Parathyroid adenoma (tissue), 2 donors: ENCODE results near the gene ATP4A.

Source experiments
- H2AFZ ChIP-seq: fragments of 300-600 bp; sonication (generic); one replicate; pipeline ENCODE4 v1.7.0; 2017; ENCODE audit warnings: antibody characterized with exemption, mild to moderate bottlenecking
- H3K27ac ChIP-seq: fragments of 300-600 bp; sonication (generic); one replicate; pipeline ENCODE4 v1.7.0; 2017
- H3K27me3 ChIP-seq: fragments of 300-600 bp; sonication (generic); one replicate; pipeline ENCODE4 v1.7.0; 2017; ENCODE audit warnings: low read length; ENCODE audit not compliant: control insufficient read depth, insufficient read depth
- H3K36me3 ChIP-seq: fragments of 300-600 bp; sonication (generic); one replicate; pipeline ENCODE4 v1.7.0; 2017; ENCODE audit warnings: low read length; ENCODE audit not compliant: control insufficient read depth, insufficient read depth
- H3K4me1 ChIP-seq: fragments of 300-600 bp; sonication (generic); one replicate; pipeline ENCODE4 v1.7.0; 2017; ENCODE audit warnings: control low read depth
- H3K4me2 ChIP-seq: fragments of 300-600 bp; sonication (generic); one replicate; pipeline ENCODE4 v1.7.0; 2017; ENCODE audit warnings: low read length
- H3K4me3 ChIP-seq: fragments of 300-600 bp; sonication (generic); one replicate; pipeline ENCODE4 v1.7.0; 2017; ENCODE audit warnings: low read depth, low read length
- H3K79me2 ChIP-seq: fragments of 300-600 bp; sonication (generic); one replicate; pipeline ENCODE4 v1.7.0; 2017; ENCODE audit warnings: control low read depth
- H3K9ac ChIP-seq: fragments of 300-600 bp; sonication (generic); one replicate; pipeline ENCODE4 v1.7.0; 2017; ENCODE audit warnings: mild to moderate bottlenecking
- H3K9me3 ChIP-seq: fragments of 300-600 bp; sonication (generic); one replicate; pipeline ENCODE4 v1.7.0; 2017; ENCODE audit warnings: low read length; ENCODE audit not compliant: control insufficient read depth
- TF ChIP-seq, protein P1 (sequence below): fragments of 300-600 bp; sonication (generic); IDR thresholded peaks from one replicate; pipeline ENCODE4 v1.7.0; 2017; ENCODE audit warnings: antibody characterized with exemption, mild to moderate bottlenecking
- donor health status: primary hyperparathyroidism.

The ATP4A gene

DNA sequence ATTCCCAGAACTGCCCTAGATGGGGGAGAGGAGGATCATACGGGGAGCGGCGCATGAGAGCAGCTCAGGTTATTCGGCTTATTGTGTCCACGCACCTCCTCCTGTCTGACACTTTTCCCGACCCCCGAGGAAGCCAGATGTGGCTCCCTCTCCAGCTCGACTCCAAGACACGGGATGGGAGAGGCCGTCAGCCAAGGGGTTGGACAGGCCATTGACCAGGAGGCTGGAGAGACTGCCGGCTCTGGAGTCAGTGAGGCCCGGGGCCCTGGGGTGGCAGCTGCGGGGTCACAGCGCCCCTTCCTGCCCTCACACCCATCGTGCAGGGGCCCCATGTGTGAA lies 52.9 kb downstream of the ATP4A start:
- H3K27me3 ChIP-seq, result no peaks in the 10 kb centered on the region
- H3K27ac ChIP-seq, result peak overlapping the region; percentile 88
- H3K4me3 ChIP-seq, result peak overlapping the region; percentile 74
- H3K9ac ChIP-seq, result no peak overlapping the region
- H3K4me2 ChIP-seq, result peak overlapping the region; percentile 73
- no peaks in the 10 kb centered on the region for H3K9me3 ChIP-seq
- H3K36me3 ChIP-seq, result no peaks in the 10 kb centered on the region
- TF ChIP-seq, protein P1, sequence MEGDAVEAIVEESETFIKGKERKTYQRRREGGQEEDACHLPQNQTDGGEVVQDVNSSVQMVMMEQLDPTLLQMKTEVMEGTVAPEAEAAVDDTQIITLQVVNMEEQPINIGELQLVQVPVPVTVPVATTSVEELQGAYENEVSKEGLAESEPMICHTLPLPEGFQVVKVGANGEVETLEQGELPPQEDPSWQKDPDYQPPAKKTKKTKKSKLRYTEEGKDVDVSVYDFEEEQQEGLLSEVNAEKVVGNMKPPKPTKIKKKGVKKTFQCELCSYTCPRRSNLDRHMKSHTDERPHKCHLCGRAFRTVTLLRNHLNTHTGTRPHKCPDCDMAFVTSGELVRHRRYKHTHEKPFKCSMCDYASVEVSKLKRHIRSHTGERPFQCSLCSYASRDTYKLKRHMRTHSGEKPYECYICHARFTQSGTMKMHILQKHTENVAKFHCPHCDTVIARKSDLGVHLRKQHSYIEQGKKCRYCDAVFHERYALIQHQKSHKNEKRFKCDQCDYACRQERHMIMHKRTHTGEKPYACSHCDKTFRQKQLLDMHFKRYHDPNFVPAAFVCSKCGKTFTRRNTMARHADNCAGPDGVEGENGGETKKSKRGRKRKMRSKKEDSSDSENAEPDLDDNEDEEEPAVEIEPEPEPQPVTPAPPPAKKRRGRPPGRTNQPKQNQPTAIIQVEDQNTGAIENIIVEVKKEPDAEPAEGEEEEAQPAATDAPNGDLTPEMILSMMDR, result no peak
- H2AFZ ChIP-seq, result peak overlapping the region; percentile 84
- no peaks in the 10 kb centered on the region for H3K79me2 ChIP-seq
- H3K4me1 ChIP-seq, result peaks cover 5% of the 10 kb centered on the region

DNA sequence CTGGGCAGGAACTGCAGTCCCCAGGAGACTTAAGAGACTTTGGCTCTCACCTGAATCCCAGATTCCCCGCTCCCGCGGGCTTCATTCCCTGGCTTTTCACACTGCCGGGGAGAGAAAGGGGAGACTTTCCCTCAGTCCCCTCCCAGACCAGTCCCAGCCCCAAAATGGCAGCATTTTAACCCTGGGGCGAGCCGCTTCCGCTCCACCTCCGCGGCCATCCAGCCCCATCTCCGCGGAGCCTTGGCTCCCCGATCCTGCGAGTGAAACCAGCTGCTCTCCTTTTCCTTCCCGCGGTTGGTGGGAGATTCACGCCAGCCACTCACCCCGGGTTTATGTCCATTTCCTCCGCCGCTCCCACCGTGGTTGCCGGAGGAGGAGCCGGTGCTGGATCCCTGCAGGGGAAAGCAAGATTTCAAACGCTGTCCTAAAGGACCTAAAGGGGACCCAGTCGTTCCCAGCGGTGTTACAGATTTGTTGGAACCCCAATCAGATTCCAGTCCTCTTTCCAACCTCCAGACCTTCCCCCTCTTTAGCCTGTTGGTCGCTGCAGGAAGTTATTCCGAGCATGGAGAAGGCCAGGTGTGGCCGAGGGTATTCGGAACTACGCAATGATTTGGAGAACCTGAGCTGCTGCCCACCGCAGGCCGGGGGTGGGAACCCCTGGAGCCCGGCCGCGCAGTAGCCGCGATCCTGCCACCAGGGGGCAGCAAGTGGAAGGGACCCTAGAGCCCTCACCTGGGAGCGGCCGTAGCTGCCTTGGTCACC lies 53.4 kb downstream of the ATP4A start:
- peak overlapping the region; percentile 58 for H3K9ac ChIP-seq
- peak overlapping the region; percentile 88 for H3K27ac ChIP-seq
- H3K36me3 ChIP-seq, result no peaks in the 10 kb centered on the region
- H2AFZ ChIP-seq, result peak overlapping the region; percentile 84
- H3K4me2 ChIP-seq, result peak overlapping the region; percentile 73
- TF ChIP-seq, protein P1, result peak; percentile 99
- H3K4me3 ChIP-seq, result peak overlapping the region; percentile 74
- peaks cover 5% of the 10 kb centered on the region for H3K4me1 ChIP-seq
- H3K9me3 ChIP-seq, result no peaks in the 10 kb centered on the region
- H3K79me2 ChIP-seq, result no peaks in the 10 kb centered on the region
- no peaks in the 10 kb centered on the region for H3K27me3 ChIP-seq

DNA sequence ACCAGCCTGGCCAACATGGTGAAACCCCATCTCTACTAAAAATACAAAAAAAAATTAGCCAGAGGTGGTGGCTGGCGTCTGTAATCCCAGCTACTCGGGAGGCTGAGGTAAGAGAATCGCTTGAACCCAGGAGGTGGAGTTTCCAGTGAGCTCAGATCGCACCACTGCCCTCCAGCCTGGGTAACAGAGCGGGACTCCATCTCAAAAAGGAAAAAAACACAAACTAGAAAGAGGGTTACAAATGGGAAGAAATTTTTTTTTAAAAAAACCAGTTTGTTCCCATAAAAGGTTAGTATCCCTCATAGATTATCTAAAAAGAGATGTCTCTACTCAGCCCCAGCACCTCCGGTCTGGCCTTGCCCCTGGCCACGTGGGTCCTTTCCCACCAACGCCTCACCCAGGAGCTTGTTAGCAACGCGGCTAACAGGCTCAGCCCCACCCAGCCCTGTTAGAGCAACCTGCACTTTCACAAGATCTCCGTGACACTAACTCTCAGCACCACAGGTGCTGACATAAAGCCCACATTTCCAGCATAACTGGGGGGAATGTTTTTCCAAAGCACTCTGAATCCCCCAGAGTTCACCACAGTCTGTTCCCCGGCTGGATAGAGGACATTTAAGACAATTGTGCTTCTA lies 54.3 kb downstream of the ATP4A start:
- Histone ChIP-seq H2AFZ (peak overlapping the region; percentile 84), H3K9me3 (no peaks in the 10 kb centered on the region), H3K27ac (peak overlapping the region; percentile 88), H3K79me2 (no peaks in the 10 kb centered on the region), H3K4me3 (peak overlapping the region; percentile 74), H3K36me3 (no peaks in the 10 kb centered on the region), H3K4me2 (peak overlapping the region; percentile 73), H3K27me3 (no peaks in the 10 kb centered on the region), H3K4me1 (peaks cover 5% of the 10 kb centered on the region), H3K9ac (peak overlapping the region; percentile 58)
- TF ChIP-seq, protein P1, result no peak

DNA sequence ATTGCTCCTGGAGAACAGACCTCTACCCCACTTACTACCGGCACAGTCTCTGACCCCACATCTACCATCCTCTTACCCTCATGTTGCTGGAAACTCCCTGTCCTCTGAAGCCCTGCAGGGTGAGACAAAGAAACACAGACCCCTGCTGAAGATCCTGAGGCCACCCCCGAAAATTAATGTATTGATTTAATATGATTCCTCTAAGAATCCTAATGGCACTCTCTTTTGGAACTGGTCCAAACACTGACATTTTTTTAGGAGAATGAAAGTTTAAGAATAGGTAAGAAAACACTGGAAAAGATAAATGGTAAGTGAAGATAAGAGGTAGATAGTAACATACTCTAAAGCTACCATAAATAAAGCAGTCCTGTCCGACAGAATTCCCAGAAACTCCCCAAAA lies 55.3 kb downstream of the ATP4A start:
- TF ChIP-seq, protein P1, result no peak
- no peaks in the 10 kb centered on the region for H3K36me3 ChIP-seq
- peaks cover 5% of the 10 kb centered on the region for H3K4me1 ChIP-seq
- no peak overlapping the region for H3K9ac ChIP-seq
- no peak overlapping the region for H3K27ac ChIP-seq
- H3K79me2 ChIP-seq, result no peaks in the 10 kb centered on the region
- no peaks in the 10 kb centered on the region for H3K9me3 ChIP-seq
- no peak overlapping the region for H2AFZ ChIP-seq
- no peak overlapping the region for H3K4me3 ChIP-seq
- no peaks in the 10 kb centered on the region for H3K27me3 ChIP-seq
- no peak overlapping the region for H3K4me2 ChIP-seq

DNA sequence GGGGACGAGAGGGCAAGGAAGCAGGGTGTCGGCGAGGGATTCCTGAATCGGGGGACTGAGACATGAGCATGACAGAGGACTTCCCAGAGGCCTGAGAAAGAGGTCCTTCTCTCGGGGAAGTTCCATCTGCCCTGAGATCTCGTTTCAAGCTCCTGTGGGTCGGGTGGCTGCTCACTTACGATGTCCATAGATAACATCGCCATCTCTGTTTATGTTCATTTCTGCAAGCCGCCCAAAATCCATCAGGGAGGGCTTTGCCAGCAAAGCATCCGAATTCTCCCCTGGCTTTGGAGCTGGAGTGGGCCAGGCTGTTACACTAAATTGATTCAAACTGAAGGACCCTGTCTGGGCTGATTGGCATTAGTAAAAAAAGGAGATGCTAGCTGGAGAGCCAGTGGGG lies 55.9 kb downstream of the ATP4A start:
- Histone ChIP-seq H3K4me2 (no peak overlapping the region), H3K4me3 (no peak overlapping the region), H3K9ac (no peak overlapping the region), H3K27ac (no peak overlapping the region), H3K79me2 (no peaks in the 10 kb centered on the region), H3K27me3 (no peaks in the 10 kb centered on the region), H3K36me3 (no peaks in the 10 kb centered on the region), H2AFZ (no peak overlapping the region), H3K4me1 (peaks cover 5% of the 10 kb centered on the region), H3K9me3 (no peaks in the 10 kb centered on the region)
- TF ChIP-seq, protein P1, result no peak
